Articular chondrocyte of knee joint (primary cell): ENCODE measurements around the gene CYP26C1. TPM values are rescaled to one million over a fixed set of nuclear protein-coding genes. Genes with fewer than 3 reads are reported as not detected.

Experiments
- total RNA-seq: library from RNA; depleted of rRNA; stranded (reverse); fragments of >200 nt; gene quantifications from 2 replicates; pipeline ENCODE4 v1.2.3, GENCODE V29; 2012

CYP26C1 gene
- 0.11 and 0.26 TPM in 2 replicates for total RNA-seq

GRCh38 chr10:93059975-93060886 is at the start of gene CYP26C1:
Gene CYP26C1 (plus strand): TSS chr10:93060798. CDS start chr10:93061264, 466 bp downstream.

GRCh38 chr10:93073539-93074146 is 13.0 kb downstream of the CYP26C1 start, which contains the start of gene CYP26A1:
Gene CYP26A1 (plus strand): TSS chr10:93073893. CDS start chr10:93073935, 42 bp downstream.

Other genes starting within 250 kb of the CYP26C1 start
- 3.3 and 4.4 TPM in 2 replicates for gene EXOC6, start 212.3 kb upstream of the CYP26C1 start, total RNA-seq
- gene CYP26A1, start 13.1 kb downstream of the CYP26C1 start, total RNA-seq, result not detected in 2 replicates